Fibroblast of the conjunctiva (primary cell): Measurements from ENCODE around the gene MUC16.
"Not testable (repeated sequence)": the region's sequence is repeated elsewhere in the genome, so short reads cannot be mapped to it uniquely, and the experiment has no call there.

Experiments
- DNase-seq: peaks from one replicate; pipeline ENCODE4 v3.0.0-alpha.2; 2010; ENCODE audit warnings: low read depth

The MUC16 gene

DNA sequence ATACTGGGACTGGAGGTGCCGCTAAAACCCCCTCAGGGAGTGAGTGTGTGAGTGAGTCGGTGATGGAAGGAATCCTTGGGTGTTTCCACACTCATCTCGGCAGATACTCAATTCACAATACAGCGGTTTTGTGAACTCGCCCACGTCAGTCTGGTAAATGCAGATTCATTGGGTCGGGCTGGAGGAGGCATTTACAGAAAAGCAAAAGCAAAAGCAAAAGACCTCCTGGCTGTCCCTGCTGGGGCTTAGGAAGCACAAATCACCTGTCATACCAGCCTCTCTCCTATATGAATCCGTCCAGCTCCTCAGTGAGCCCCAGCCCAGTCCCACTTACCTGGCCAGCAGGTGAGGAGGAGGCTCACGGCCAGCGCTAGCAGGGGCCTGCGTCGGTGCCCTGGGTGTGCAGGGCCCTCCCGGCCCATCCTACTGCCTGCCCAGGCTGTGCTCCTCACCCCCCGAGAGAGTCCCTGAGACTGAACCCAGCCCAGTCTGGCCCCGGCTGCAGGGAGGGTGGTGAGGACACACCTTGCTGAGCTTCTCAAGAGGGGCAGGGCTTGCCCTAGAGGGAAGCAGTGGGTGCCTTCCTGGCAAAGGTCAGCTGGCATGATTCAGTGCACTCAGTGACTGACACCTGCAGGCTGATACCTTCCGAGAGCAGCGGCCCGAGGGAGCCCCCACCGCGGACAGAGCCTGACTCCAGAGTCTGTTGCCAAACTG lies at the start of gene MUC16:
TSS of gene MUC16 (minus strand) at position 475 of the 717 bp plus-strand sequence.
- no peak for DNase-seq

DNA sequence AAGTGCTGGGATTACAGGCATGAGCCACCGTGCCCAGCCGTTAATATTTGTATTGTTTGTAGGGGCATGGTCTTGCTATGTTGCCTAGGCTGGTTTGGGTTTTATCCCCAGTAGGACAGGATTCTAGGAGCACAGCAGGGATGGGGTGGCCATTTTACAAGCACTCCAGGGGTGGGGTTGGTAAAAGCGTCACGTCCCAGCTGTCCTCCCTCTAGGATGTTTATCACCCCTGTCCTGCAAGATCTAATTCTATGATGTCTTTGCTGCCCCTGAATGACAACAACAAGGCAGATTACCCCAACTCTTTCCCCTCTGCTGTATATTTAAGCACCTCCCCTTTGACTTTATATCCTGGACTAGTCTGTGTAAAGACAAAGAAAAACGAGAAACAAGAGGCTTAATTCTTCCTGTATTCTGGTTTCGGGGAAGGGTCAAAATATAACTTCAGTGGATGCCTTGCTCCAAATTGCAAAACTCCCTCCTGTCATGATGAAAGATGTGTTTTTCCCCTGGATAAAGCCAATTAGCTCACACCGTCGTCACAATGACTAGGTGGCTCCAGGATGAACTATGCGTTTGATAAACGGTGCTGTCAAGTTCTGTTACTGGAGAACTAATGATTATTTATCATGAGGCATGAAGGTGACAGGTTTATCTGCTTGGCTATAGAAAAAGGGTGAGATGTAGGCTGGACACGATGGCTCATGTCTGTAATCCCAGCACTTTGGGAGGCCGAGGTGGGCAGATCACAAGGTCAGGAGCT lies 48.9 kb upstream of the MUC16 start:
- no peak for DNase-seq

DNA sequence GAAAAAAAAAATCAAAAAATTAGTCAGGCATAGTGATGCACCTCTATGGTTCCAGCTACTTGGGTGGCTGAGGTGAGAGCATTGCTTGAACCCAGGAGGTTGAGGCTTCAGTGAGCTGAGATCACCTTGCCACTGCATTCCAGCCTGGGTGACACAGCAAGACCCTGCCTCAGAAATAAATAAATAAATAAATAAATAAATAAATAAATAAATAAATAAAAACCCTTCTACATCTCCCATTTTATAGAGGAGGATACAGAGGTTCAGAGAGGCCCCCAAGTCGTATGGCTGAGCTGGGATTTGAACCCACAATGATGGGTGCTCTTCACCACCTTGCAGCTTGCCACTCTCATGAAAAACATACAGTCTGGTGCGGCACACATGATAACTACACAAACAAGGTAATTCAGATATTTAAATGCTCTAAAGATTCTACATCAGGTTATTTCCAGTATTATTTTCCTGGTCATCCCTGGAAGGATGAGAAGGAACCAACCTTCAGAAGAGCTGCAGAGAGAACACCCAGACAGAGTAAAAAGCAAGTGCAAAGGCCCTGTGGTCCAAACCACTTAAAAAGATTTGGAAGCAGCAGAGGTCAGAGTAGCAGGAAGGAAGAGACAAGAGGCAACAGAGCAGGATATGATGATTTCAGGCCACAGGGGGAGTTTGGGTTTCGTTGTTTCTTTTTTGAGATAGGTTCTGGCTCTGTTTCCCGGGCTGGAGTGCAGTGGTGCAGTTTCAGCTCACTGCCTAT lies 47.5 kb upstream of the MUC16 start:
- no peak for DNase-seq

GRCh38 chr19:9056131-9056530 lies 45.9 kb upstream of the MUC16 start:
- not testable (repeated sequence) for DNase-seq

DNA sequence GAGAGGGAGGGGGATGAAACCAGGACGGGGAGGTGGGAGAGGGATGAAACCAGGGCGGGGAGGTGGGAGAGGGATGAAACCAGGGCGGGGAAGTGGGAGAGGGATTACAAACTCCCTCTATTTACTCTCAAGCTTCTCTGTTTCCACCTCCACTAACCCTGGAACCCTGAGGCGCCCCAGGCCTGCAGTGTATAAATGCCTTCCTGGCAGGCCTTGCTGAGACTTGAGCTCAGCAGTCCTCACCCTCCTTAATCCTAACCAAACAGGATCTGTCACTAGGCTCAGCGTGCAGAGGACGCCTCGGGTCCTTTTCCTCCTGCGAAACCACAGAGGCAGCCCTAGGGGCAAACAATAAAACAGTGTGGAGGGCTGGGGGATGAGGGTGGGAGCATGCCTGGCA lies 44.6 kb upstream of the MUC16 start:
- DNase-seq, result no peak

DNA sequence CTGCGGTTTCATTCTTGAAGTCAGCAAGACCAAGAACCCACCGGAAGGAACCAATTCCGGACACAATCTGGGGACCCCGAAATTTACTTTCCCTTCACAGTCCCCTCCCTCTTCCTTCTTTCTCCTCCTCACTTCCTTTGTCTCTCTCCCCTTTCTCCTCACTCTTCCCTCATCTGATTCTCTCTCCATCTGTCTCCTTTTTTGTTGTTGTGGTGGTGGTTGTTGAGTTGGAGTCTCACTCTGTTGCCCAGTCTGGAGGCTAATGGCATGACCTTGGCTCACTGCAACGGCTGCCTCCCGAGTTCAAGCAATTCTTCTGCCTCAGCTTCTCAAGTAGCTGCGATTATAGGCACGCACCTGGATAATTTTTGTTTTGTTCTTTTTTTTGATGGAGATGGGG lies 44.0 kb upstream of the MUC16 start:
- DNase-seq, result no peak

GRCh38 chr19:9053674-9054073 lies 43.5 kb upstream of the MUC16 start:
- not testable (repeated sequence) for DNase-seq

- no peak for DNase-seq
Measured at GRCh38 chr19:9052894-9053293, 42.7 kb upstream of the MUC16 start.

GRCh38 chr19:9046694-9047093 lies 36.5 kb upstream of the MUC16 start:
- no peak for DNase-seq

DNA sequence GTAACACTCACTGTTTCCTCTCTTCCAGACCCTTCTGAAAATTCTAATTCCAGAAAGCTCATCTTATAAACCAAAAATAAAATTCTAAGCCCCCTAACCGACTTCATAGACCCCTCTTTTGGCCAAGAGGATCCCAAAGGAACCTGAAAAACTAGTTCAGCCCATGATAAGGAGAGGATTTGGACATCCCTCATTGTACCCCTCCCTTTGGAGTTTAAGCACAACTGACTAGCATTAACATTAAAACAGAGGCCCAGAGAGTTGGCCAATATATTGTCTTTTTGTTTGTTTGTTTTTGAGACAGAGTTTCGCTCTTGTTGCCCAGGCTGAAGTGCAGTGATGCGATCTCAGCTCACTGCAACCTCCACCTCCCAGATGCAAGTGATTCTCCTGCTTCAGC lies 34.2 kb upstream of the MUC16 start:
- DNase-seq, result no peak

- no peak for DNase-seq
Measured at GRCh38 chr19:9043524-9043923, 33.3 kb upstream of the MUC16 start.

- no peak for DNase-seq
Measured at GRCh38 chr19:9041023-9041422, 30.8 kb upstream of the MUC16 start.

- no peak for DNase-seq
Measured at GRCh38 chr19:9040131-9040530, 29.9 kb upstream of the MUC16 start.

DNA sequence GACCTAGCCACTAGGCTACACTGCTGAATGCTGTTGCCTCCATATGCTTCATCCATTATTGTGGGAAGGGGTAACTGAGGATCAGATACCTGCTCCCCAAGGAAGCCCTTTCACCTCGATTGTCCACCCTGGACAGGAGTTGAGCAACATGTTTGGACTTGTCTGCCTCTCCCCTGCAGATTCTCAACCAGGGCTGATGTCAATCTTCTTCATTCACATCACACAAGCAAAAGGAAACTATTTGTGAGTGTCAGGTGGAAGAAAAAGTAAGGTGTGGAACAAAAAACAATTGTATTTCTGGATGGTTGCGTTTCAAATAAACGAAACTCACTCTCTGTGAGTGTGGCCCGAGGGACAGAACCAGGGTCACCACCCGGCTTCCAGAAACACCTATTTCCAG lies 29.5 kb upstream of the MUC16 start:
- DNase-seq, result no peak

DNA sequence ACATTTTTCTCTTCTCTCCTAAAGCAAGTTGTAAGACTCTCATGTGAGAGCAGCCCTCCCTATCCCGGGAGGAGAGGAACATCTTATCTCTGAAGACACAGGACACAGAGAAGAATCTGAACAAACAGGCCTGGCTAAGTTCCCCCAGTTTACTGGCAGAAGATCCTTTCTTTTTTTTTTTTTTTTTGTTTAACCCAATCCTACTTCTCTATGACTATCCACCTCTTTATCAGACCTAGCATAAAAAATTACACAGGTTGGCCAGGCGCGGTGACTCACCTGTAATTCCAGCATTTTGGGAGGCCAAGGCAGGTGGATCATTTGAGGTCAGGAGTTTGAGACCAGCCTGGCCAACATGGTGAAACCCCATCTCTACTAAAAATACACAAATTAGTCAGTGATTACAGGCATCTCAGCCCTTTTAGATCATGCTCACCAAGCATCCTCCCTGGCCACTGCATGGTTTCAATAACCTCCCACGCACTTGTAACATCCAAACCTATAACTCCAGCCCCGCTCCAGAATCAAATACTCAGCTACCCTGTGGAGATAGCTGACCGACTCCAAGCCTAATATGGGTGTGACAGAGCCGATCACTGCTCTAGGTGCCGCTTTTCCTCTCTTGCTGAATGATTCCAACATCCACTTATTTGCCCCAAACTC lies 27.3 kb upstream of the MUC16 start:
- DNase-seq, result no peak

DNA sequence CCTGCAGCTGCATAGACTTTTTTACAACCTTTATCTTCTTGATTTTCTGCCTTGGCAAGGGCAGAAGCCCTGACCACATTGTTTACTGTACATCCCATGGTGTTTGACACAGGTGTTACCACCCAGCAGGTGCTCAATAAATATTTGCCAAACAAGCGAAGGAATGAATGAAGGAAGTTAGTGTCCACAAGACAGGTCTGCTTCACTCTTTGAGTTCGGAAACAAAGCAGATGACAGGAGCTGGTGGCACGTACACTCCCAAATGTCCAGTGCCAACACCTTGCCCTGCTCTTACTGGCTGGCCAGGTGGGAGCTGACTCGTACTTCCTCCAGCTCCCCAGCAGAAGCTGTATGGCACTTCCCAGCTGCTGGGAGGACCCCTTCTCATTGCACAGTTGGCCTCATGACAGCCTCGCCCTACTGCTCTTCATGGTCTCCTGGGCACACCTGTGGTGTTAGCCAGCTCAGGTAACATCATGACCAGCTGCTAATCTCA lies 22.0 kb upstream of the MUC16 start:
- DNase-seq, result no peak

GRCh38 chr19:9018163-9018875 lies 8.1 kb upstream of the MUC16 start:
- no peak for DNase-seq

- DNase-seq, result no peak
Measured at GRCh38 chr19:9014803-9015202, 4.6 kb upstream of the MUC16 start.

- DNase-seq, result no peak
Measured at GRCh38 chr19:9013988-9014387, 3.8 kb upstream of the MUC16 start.

- no peak for DNase-seq
Measured at GRCh38 chr19:9011875-9012274, 1.7 kb upstream of the MUC16 start.

GRCh38 chr19:9010693-9011092 lies 484 bp upstream of the MUC16 start:
- no peak for DNase-seq

DNA sequence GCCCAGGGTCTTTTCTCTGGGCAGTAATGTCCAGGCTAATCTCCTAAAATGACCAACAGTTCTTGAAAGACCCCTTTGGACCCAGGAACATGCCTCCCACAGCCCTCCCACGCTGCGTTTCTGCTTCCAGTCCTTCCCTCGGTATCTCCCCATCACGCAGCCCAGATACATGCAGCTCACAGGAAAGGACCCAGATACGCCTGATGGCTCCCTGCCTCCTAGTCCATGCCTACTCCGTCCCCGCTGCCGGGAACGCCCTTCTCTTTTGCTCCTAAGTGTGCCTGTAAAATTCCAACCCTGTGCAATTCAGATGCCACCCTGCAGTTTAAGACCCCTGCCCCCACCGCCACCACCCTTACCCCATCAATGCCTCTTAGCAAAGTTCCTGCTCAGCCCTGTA lies 778 bp downstream of the MUC16 start:
- DNase-seq, result no peak
